ENCODE data around the gene DVL1.

The DVL1 gene

GRCh38 chr1:1357871-1358432 lies 8.7 kb upstream of the DVL1 start:
- in situ Hi-C loops (cut with HindIII; ENCODE audit: low sequenced_read_pairs): no loop called here

- in situ Hi-C loops (cut with HindIII; ENCODE audit: low sequenced_read_pairs): no loop called here
Measured at GRCh38 chr1:1356796-1357401, 7.7 kb upstream of the DVL1 start.

- in situ Hi-C loops (cut with HindIII; ENCODE audit: low sequenced_read_pairs): no loop called here
Measured at GRCh38 chr1:1356166-1356795, 7.1 kb upstream of the DVL1 start.

GRCh38 chr1:1355416-1355815 lies 6.2 kb upstream of the DVL1 start:
- in situ Hi-C loops (cut with HindIII; ENCODE audit: low sequenced_read_pairs): no loop called here

GRCh38 chr1:1354271-1355247 lies 5.3 kb upstream of the DVL1 start:
- in situ Hi-C loops (cut with HindIII; ENCODE audit: low sequenced_read_pairs): no loop called here

- in situ Hi-C loops (cut with HindIII; ENCODE audit: low sequenced_read_pairs): no loop called here
Measured at GRCh38 chr1:1353389-1354151, 4.4 kb upstream of the DVL1 start.

GRCh38 chr1:1352786-1353388 lies 3.7 kb upstream of the DVL1 start:
- in situ Hi-C loops (cut with HindIII; ENCODE audit: low sequenced_read_pairs): no loop called here

GRCh38 chr1:1351511-1352427 lies 2.6 kb upstream of the DVL1 start:
- in situ Hi-C loops (cut with HindIII; ENCODE audit: low sequenced_read_pairs): no loop called here

- in situ Hi-C loops (cut with HindIII; ENCODE audit: low sequenced_read_pairs): no loop called here
Measured at GRCh38 chr1:1348420-1349255, 580 bp downstream of the DVL1 start.

GRCh38 chr1:1347663-1348419 lies 1.4 kb downstream of the DVL1 start:
- in situ Hi-C loops (cut with HindIII; ENCODE audit: low sequenced_read_pairs): no loop called here

GRCh38 chr1:1347026-1347595 lies 2.1 kb downstream of the DVL1 start:
- in situ Hi-C loops (cut with HindIII; ENCODE audit: low sequenced_read_pairs): no loop called here

- in situ Hi-C loops (cut with HindIII; ENCODE audit: low sequenced_read_pairs): no loop called here
Measured at GRCh38 chr1:1346501-1346890, 2.7 kb downstream of the DVL1 start.

GRCh38 chr1:1345860-1346500 lies 3.2 kb downstream of the DVL1 start:
- in situ Hi-C loops (cut with HindIII; ENCODE audit: low sequenced_read_pairs): no loop called here

GRCh38 chr1:1345384-1345783 lies 3.8 kb downstream of the DVL1 start:
- in situ Hi-C loops (cut with HindIII; ENCODE audit: low sequenced_read_pairs): no loop called here

GRCh38 chr1:1344655-1345361 lies 4.4 kb downstream of the DVL1 start:
- in situ Hi-C loops (cut with HindIII; ENCODE audit: low sequenced_read_pairs): no loop called here

GRCh38 chr1:1343811-1344421 lies 5.3 kb downstream of the DVL1 start:
- in situ Hi-C loops (cut with HindIII; ENCODE audit: low sequenced_read_pairs): no loop called here
